H9 (cell line): ENCODE results near the gene TNNT2. TPM values are rescaled to one million over a fixed set of nuclear protein-coding genes. Genes with fewer than 3 reads are reported as not detected.

ENCODE experiments used
- DNase-seq: peaks from one replicate; pipeline ENCODE4 v3.0.0-alpha.2; 2017
- H2AFZ ChIP-seq: one replicate; pipeline ENCODE4 v1.6.1; 2013; ENCODE audit warnings: mild to moderate bottlenecking, low read length, control low read depth, moderate library complexity
- H2AK5ac ChIP-seq: 2 replicates; pipeline ENCODE4 v1.6.1; 2013; ENCODE audit warnings: low read length, control low read depth, mixed read lengths; ENCODE audit not compliant: insufficient read length
- H2BK120ac ChIP-seq: one replicate; pipeline ENCODE4 v1.6.1; 2013; ENCODE audit warnings: low read depth, mild to moderate bottlenecking, low read length, control low read depth, inconsistent platforms; ENCODE audit not compliant: poor library complexity, severe bottlenecking
- H2BK12ac ChIP-seq: 2 replicates; pipeline ENCODE4 v1.6.1; 2013; ENCODE audit warnings: low read length, control low read depth, mixed read lengths, low read depth; ENCODE audit not compliant: insufficient read length
- H2BK15ac ChIP-seq: 2 replicates; pipeline ENCODE4 v1.6.1; 2013; ENCODE audit warnings: low read depth, low read length, control low read depth
- H2BK20ac ChIP-seq: one replicate; pipeline ENCODE4 v1.6.1; 2013; ENCODE audit warnings: low read depth, mild to moderate bottlenecking, low read length, control low read depth, inconsistent platforms; ENCODE audit not compliant: poor library complexity, severe bottlenecking
- H2BK5ac ChIP-seq: 2 replicates; pipeline ENCODE4 v1.6.1; 2013; ENCODE audit warnings: low read length, control low read depth, mixed read lengths; ENCODE audit not compliant: insufficient read length
- H3K14ac ChIP-seq: 2 replicates; pipeline ENCODE4 v1.6.1; 2013; ENCODE audit warnings: low read length, control low read depth; ENCODE audit not compliant: insufficient read depth
- H3K18ac ChIP-seq: 2 replicates; pipeline ENCODE4 v1.6.1; 2013; ENCODE audit warnings: low read depth, mild to moderate bottlenecking, mixed read lengths, low read length, control low read depth; ENCODE audit not compliant: insufficient read length
- H3K23ac ChIP-seq: 2 replicates; pipeline ENCODE4 v1.6.1; 2013; ENCODE audit warnings: low read length, control low read depth, mixed read lengths, low read depth; ENCODE audit not compliant: insufficient read length
- H3K23me2 ChIP-seq: 2 replicates; pipeline ENCODE4 v1.6.1; 2013; ENCODE audit warnings: low read depth, mild to moderate bottlenecking, mixed read lengths, low read length, control low read depth; ENCODE audit not compliant: insufficient read length, poor library complexity, severe bottlenecking
- H3K27ac ChIP-seq: 2 replicates; pipeline ENCODE4 v1.5.1; 2013; ENCODE audit warnings: low read length, control low read depth, mixed read lengths, low read depth; ENCODE audit not compliant: insufficient read length
- H3K27me3 ChIP-seq: 2 replicates; pipeline ENCODE4 v1.6.1; 2013; ENCODE audit warnings: low read length, control low read depth, inconsistent platforms; ENCODE audit not compliant: insufficient read depth
- H3K4ac ChIP-seq: 2 replicates; pipeline ENCODE4 v1.6.1; 2013; ENCODE audit warnings: low read depth, mild to moderate bottlenecking, control low read depth, inconsistent platforms, low read length, moderate library complexity
- H3K4me1 ChIP-seq: 2 replicates; pipeline ENCODE4 v1.6.1; 2013; ENCODE audit warnings: low read length, control low read depth, inconsistent platforms; ENCODE audit not compliant: insufficient read depth
- H3K4me2 ChIP-seq: 2 replicates; pipeline ENCODE4 v1.6.1; 2013; ENCODE audit warnings: low read length, control low read depth, mixed read lengths; ENCODE audit not compliant: insufficient read length, insufficient read depth
- H3K56ac ChIP-seq: 2 replicates; pipeline ENCODE4 v1.6.1; 2013; ENCODE audit warnings: low read depth, mild to moderate bottlenecking, mixed read lengths, low read length, control low read depth; ENCODE audit not compliant: insufficient read length
- H3K79me1 ChIP-seq: 2 replicates; pipeline ENCODE4 v1.6.1; 2013; ENCODE audit warnings: low read depth, mild to moderate bottlenecking, moderate library complexity, low read length, control low read depth, inconsistent platforms; ENCODE audit not compliant: insufficient read depth, poor library complexity, severe bottlenecking
- H3K79me2 ChIP-seq: 2 replicates; pipeline ENCODE4 v1.6.1; 2013; ENCODE audit warnings: low read length, control low read depth, inconsistent platforms; ENCODE audit not compliant: insufficient read depth
- H3K9ac ChIP-seq: 2 replicates; pipeline ENCODE4 v1.6.1; 2013; ENCODE audit warnings: low read length, control low read depth, mixed read lengths; ENCODE audit not compliant: insufficient read length; ENCODE audit errors: extremely low read depth
- H3K9me3 ChIP-seq: one replicate; pipeline ENCODE4 v1.6.1; 2013; ENCODE audit warnings: low read depth, low read length, inconsistent platforms; ENCODE audit not compliant: control insufficient read depth
- H3T11ph ChIP-seq: one replicate; pipeline ENCODE4 v1.6.1; 2013; ENCODE audit warnings: mild to moderate bottlenecking, low read length, control low read depth, inconsistent platforms
- H4K20me1 ChIP-seq: one replicate; pipeline ENCODE4 v1.6.1; 2013; ENCODE audit not compliant: control insufficient read depth, insufficient read length, insufficient read depth
- H4K5ac ChIP-seq: 2 replicates; pipeline ENCODE4 v1.6.1; 2013; ENCODE audit warnings: low read depth, mild to moderate bottlenecking, mixed read lengths, low read length, control low read depth; ENCODE audit not compliant: insufficient read length
- H4K8ac ChIP-seq: replicated peaks from 2 replicates; pipeline ENCODE4 v1.6.1; 2013; ENCODE audit warnings: low read length, control low read depth, mixed read lengths, low read depth; ENCODE audit not compliant: insufficient read length
- H4K91ac ChIP-seq: 2 replicates; pipeline ENCODE4 v1.6.1; 2013; ENCODE audit warnings: low read depth, mild to moderate bottlenecking, moderate library complexity, mixed read lengths, low read length, control low read depth; ENCODE audit not compliant: insufficient read length
- H3K27ac Mint-ChIP-seq, 3 experiments: 2 replicates in 2 of 3; 3 replicates in 1 of 3; pipeline ENCODE4 v1.8.0; 2020 to 2021; ENCODE audit warnings: mixed read lengths in 3 of 3, mild to moderate bottlenecking in 1 of 3, moderate library complexity in 1 of 3
- H3K27me3 Mint-ChIP-seq: 2 replicates; pipeline ENCODE4 v1.8.0; 2021; ENCODE audit warnings: low read depth, mild to moderate bottlenecking, moderate library complexity, mixed read lengths
- H3K36me3 Mint-ChIP-seq, 3 experiments: 2 replicates in 2 of 3; 3 replicates in 1 of 3; pipeline ENCODE4 v1.8.0; 2020 to 2021; ENCODE audit warnings: low read depth in 3 of 3, mixed read lengths in 3 of 3; ENCODE audit not compliant: insufficient read depth in 1 of 3
- H3K4me1 Mint-ChIP-seq, 2 experiments: 2 replicates each; pipeline ENCODE4 v1.8.0; 2020; ENCODE audit warnings: mixed read lengths in 2 of 2
- H3K4me3 Mint-ChIP-seq, 2 experiments: 2 replicates in 1 of 2; 3 replicates in 1 of 2; pipeline ENCODE4 v1.8.0; 2020 to 2021; ENCODE audit warnings: mild to moderate bottlenecking in 2 of 2, mixed read lengths in 2 of 2, moderate library complexity in 1 of 2
- H3K9me3 Mint-ChIP-seq, 2 experiments: 2 replicates in 1 of 2; 3 replicates in 1 of 2; pipeline ENCODE4 v1.8.0; 2020; ENCODE audit warnings: mild to moderate bottlenecking in 2 of 2, mixed read lengths in 2 of 2, moderate library complexity in 1 of 2
- WGBS: extraction: QIAGEN DNeasy Blood & Tissue Kit; methylation state at CpG from one replicate; pipeline ENCODE4 v1.1.7; 2013; ENCODE audit warnings: missing lambda C conversion rate, low lambda C conversion rate, mixed read lengths; ENCODE audit not compliant: insufficient read length; ENCODE audit errors: extremely low coverage; 5-methylcytosine and 5-hydroxymethylcytosine counted together
- total RNA-seq: library from RNA; stranded (reverse); gene quantifications from 2 replicates; pipeline ENCODE4 v1.2.1, GENCODE V29; 2021
- TF ChIP-seq, protein P1 (sequence below): fragments of 200-600 bp; sonication (generic); conservative IDR thresholded peaks from 3 replicates; pipeline ENCODE4 v1.8.0; 2021; ENCODE audit warnings: antibody characterized with exemption, mild to moderate bottlenecking

Gene TNNT2
- total RNA-seq, 1 experiment from 2014 or later, result 8.6 TPM

DNA sequence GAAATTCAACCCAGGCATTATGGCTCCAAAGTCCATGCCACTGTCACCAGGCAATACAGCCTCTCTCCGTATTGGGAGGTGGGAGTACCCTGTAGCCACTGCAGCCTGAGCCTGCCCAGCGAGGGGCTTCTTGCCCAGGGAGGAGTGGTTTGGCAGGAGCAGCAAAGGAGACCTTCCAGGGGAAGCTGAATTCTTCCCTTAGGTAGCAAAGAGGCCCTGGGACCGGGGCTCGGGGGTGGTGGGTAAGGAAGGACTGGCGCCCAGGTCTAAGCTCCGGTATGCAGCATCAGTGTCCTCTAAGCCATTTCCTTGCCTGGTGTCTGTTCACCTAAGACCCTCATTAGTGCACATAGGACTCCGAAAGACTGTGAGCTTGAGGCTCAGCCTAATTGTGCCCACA is 17.0 kb downstream of the TNNT2 start:
- TF ChIP-seq, protein P1, sequence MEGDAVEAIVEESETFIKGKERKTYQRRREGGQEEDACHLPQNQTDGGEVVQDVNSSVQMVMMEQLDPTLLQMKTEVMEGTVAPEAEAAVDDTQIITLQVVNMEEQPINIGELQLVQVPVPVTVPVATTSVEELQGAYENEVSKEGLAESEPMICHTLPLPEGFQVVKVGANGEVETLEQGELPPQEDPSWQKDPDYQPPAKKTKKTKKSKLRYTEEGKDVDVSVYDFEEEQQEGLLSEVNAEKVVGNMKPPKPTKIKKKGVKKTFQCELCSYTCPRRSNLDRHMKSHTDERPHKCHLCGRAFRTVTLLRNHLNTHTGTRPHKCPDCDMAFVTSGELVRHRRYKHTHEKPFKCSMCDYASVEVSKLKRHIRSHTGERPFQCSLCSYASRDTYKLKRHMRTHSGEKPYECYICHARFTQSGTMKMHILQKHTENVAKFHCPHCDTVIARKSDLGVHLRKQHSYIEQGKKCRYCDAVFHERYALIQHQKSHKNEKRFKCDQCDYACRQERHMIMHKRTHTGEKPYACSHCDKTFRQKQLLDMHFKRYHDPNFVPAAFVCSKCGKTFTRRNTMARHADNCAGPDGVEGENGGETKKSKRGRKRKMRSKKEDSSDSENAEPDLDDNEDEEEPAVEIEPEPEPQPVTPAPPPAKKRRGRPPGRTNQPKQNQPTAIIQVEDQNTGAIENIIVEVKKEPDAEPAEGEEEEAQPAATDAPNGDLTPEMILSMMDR, result no peak
- Histone ChIP-seq H4K5ac (no peak overlapping the region), H2BK20ac (no peak overlapping the region), H3K9me3 (no peaks in the 10 kb centered on the region), H2AK5ac (no peak overlapping the region), H3K27me3 (no peaks in the 10 kb centered on the region), H3K18ac (no peak overlapping the region), H3K79me1 (no peaks in the 10 kb centered on the region), H2BK120ac (no peak overlapping the region), H2BK12ac (no peak overlapping the region), H4K91ac (no peak overlapping the region), H3K4me1 (no peaks in the 10 kb centered on the region), H3K23ac (no peak overlapping the region), H2BK15ac (no peak overlapping the region), H2BK5ac (no peak overlapping the region), H3K9ac (no peak overlapping the region), H3T11ph (no peak overlapping the region), H2AFZ (no peak overlapping the region), H3K27ac (no peak overlapping the region), H3K56ac (no peak overlapping the region), H4K20me1 (no peaks in the 10 kb centered on the region), H4K8ac (no peak overlapping the region), H3K23me2 (no peaks in the 10 kb centered on the region), H3K79me2 (no peaks in the 10 kb centered on the region), H3K4ac (no peak overlapping the region), H3K4me2 (no peak overlapping the region), H3K14ac (no peak overlapping the region)
- no peak for DNase-seq
- Mint-ChIP-seq H3K9me3 (no peaks in the 10 kb centered on the region), H3K27ac (no peak overlapping the region), H3K4me1 (peaks cover 13 to 23% of the 10 kb centered on the region in 2 experiments), H3K27me3 (peaks cover 1% of the 10 kb centered on the region), H3K36me3 (no peaks in the 10 kb centered on the region), H3K4me3 (no peak overlapping the region)
- WGBS, result no CpG with 5 or more reads among the region's 7 CpGs
